MG63 (cell line): ENCODE results near the gene SLC12A7. TPM values are rescaled to one million over a fixed set of nuclear protein-coding genes. Genes with fewer than 3 reads are reported as not detected.
"Not testable (repeated sequence)": the region's sequence is repeated elsewhere in the genome, so short reads cannot be mapped to it uniquely, and the experiment has no call there.

Source experiments
- DNase-seq: peaks from one replicate; pipeline ENCODE4 v3.0.0-alpha.2; 2020
- H3K27me3 ChIP-seq: fragments of 250-450 bp; sonication (Bioruptor Pico); 2 replicates; pipeline ENCODE4 v1.5.1; 2020; ENCODE audit warnings: mild to moderate bottlenecking, moderate library complexity
- H3K36me3 ChIP-seq: fragments of 250-450 bp; sonication (Bioruptor Pico); 2 replicates; pipeline ENCODE4 v1.5.1; 2020; ENCODE audit warnings: mild to moderate bottlenecking, moderate library complexity
- H3K4me3 ChIP-seq: fragments of 250-450 bp; sonication (Bioruptor Pico); 2 replicates; pipeline ENCODE4 v1.5.1; 2020; ENCODE audit warnings: mild to moderate bottlenecking, moderate library complexity
- H3K9me3 ChIP-seq: fragments of 250-450 bp; sonication (Bioruptor Pico); 2 replicates; pipeline ENCODE4 v1.5.1; 2020; ENCODE audit warnings: mild to moderate bottlenecking, moderate library complexity
- total RNA-seq: library from RNA; depleted of rRNA; stranded (reverse); fragments of >200 nt; shearing (Covaris generic); gene quantifications from 2 replicates; pipeline ENCODE4 v1.2.3, GENCODE V29; 2014; ENCODE audit warnings: low replicate concordance; rRNA removed

The SLC12A7 gene
- 28.1 and 39.7 TPM in 2 replicates for total RNA-seq

DNA sequence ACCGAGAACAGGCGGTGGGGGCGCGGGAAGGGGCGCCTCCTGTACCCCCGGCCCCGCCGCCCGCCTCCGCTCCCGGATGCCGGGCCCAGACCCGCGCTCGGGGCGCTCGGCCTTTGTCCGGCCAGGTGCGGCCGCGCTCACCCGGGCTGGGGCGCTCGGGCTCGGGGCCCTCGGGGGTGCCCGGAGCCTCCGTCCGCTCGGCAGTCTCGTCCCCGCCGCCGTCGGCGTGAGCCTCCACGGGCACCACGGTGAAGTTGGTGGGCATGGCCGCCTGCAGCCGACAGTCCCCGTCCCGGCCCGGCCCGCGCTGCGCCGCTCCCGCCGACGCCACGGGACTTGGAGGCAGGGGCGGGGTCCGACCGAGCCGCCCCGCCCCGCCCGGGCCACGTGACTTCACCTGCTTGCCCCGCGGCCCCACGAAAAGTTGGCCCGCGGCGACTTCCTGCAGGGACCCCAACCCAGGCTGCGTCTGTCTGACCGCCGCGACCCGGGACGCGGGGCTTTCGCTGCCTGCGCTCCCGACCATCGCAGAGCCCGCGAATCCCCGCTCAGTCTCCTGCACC is at the start of gene SLC12A7:
SLC12A7 (minus strand) TSS at position 337 of the 563 bp plus-strand sequence; CDS start at position 265, 72 bp downstream.
- DNase-seq = peak; percentile 74
- peaks cover 31% of the 10 kb centered on the region for H3K36me3 ChIP-seq
- peak within 1 kb of the TSS; percentile 97 for H3K4me3 ChIP-seq
- H3K9me3 ChIP-seq = no peaks in the 10 kb centered on the region
- H3K27me3 ChIP-seq = no peaks in the 10 kb centered on the region

DNA sequence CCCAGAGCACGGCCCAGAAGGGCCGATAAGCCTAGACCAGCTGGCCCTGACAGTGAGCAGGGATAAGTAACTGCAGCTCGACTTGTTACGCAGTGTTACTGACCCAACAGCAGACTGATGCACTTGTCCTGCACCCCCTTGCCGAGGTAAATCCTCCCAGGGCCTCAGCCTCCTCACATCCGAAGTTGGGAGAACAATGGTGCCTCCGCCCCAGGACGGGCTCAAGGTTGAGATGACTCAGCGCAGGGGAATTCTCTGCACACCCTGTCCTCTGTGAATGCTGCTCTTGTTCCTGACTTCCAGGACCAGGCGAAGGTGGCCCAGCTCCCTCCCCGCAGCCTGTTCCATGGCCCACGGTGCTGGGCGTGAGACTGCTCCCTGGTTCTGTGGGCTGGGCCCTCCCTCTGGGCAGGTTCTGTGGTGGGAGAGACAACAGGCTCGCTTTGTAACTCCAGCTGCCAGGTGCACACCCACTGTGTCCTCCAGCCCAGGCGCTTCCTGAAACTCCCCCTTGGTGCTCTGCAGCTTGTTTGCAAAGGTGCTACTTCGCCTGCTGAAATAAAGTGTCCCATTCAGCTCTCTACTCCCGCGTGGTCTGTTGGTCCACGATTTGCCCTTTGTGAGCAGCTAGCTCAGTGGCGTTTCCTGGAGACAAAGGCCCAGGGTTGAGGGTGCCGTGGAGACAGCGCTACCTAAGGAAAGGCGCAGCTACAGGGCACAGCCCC is 49.4 kb upstream of the SLC12A7 start:
- H3K9me3 ChIP-seq = peaks cover 5% of the 10 kb centered on the region; the same call in 1 of the 2 replicates
- no peak overlapping the region for H3K4me3 ChIP-seq
- DNase-seq = no peak
- H3K27me3 ChIP-seq = peaks cover 14% of the 10 kb centered on the region
- H3K36me3 ChIP-seq = no peaks in the 10 kb centered on the region

DNA sequence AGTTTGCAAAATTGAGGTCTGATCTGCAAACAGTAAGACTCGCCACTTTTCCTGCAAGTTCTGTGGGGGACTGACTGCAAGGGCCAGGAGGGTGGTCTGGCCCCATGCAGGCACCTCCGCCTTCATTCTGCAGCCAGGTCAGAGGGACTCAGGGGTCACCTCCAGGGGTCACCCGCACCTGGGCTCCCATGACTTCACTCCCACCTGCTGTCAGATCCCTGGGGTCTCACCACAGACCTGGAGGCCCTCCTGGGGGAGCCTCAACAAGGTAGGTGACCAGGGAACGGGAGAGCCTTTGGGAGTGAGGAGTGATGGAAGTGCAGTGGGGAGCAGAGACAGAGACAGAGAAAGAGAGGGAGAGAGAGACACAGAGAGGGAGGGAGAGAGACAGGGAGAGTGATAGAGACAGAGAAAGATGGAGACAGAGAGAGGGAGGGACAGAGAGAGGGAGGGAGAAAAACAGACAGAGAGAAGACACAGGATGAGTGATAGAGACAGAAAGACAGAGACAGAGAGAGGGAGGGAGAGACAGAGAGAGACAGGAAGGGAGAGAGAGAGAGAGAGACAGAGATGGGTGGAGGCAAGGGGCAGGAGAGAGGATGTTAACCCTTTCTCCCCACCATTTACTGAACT is 48.0 kb upstream of the SLC12A7 start:
- Histone ChIP-seq H3K9me3 (peaks cover 5% of the 10 kb centered on the region; the same call in 1 of the 2 replicates), H3K36me3 (no peaks in the 10 kb centered on the region), H3K27me3 (peaks cover 23% of the 10 kb centered on the region), H3K4me3 (no peak overlapping the region)
- no peak for DNase-seq

DNA sequence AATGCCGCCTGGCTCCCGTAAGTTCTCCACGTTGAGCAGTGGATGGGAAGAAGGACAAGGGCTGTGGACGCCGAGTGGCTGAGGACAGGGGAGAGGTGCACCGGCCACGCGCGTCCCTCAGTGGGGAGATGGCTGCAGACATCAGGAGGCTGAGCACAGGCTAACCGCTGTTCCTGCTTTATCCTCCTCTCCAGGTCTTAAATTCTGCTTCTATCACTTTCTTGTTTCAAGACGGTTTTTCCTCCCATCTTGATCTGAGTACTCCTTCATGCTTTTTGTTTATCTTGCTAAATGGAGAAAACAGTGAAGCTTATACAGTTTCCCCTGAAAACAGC is 47.4 kb upstream of the SLC12A7 start:
- no peaks in the 10 kb centered on the region for H3K36me3 ChIP-seq
- peaks cover 5% of the 10 kb centered on the region; the same call in 1 of the 2 replicates for H3K9me3 ChIP-seq
- DNase-seq = no peak
- no peak overlapping the region for H3K4me3 ChIP-seq
- H3K27me3 ChIP-seq = peaks cover 28% of the 10 kb centered on the region

DNA sequence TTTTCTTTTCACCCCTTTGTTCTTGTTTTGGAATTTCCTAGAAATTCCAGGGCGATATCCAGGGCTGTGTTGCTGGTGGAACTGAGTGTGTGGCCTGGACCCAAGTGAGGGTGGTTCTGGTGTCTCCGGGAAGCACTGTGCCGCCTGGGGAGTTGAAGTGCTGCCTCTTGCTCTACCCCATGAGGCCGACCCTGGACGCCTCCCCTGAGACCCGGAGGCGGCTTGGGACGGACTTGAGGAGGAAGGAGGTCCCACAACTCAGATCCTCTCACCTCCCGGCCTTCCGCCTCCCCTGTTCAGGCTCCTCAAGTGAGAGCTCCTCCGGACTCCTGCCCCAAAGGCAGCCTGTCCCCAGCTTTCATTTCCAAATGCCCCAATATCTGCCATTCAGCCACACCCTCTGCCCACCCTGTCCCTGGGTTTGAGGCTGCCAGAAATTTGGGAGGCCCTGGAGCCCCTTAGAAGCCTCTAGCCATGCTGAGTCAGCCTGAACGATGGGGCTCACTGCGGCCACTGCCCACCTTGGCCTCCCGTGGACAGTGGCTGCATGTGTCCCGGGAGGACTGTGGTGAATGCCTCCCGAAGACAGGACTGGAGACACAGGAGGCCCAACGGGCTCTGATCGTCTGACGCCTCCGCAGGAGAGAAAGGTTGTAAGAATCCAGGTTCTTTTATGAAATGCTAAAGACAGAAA is 46.9 kb upstream of the SLC12A7 start:
- Histone ChIP-seq H3K9me3 (peaks cover 5% of the 10 kb centered on the region; the same call in 1 of the 2 replicates), H3K36me3 (no peaks in the 10 kb centered on the region), H3K4me3 (no peak overlapping the region), H3K27me3 (peaks cover 31% of the 10 kb centered on the region)
- no peak for DNase-seq

DNA sequence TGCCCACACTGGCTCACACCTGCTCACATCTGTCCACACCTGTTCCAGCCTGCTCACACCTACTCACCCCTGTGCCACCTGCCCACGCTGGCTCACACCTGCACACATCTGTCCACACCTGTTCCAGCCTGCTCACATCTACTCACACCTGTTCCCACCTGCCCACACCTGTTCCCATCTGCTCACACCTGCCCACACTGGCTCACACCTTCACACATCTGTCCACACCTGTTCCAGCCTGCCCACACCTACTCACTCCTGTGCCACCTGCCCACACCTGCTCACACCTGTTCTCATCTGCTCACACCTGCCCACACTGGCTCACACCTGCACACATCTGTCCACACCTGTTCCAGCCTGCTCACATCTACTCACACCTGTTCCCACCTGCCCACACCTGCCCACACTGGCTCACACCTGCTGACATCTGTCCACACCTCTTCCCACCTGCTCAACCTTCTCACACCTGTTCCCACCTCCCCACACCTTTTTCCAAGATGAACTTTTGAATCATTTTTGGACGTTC is 45.7 kb upstream of the SLC12A7 start:
- H3K9me3 ChIP-seq, H3K36me3 ChIP-seq, H3K4me3 ChIP-seq, DNase-seq: not testable (repeated sequence)
- peaks cover 36% of the 10 kb centered on the region for H3K27me3 ChIP-seq

DNA sequence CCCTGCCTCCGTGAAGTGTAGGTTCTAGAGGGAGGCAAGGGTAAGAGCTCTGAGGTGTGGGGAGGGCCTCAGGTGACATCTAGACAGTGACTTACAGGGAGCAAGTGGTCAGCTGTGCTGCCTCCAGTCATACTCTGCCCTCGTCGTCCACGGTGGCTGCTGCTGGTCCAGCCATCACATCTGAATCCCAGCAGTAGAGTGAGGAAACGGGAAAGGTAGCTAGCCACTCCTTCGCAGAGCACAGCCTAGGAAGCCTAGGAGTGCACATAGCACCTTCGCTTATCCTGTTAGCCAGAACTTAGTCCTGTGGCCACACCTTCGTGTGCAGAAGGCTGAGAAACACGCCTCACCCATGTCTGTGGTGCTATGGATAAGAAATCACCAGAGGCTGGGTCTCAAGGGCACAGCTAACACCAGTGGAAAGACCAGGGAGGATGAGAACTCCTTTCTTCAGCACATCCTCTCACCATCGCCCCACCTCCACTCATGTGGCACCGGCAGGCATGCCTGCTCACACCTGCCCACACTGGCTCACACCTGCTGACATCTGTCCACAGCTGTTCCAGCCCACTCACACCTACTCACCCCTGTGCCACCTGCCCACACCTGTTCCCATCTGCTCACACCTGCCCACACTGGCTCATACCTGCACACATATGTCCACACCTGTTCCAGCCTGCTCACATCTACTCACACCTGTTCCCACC is 45.0 kb upstream of the SLC12A7 start:
- peaks cover 5% of the 10 kb centered on the region; the same call in 1 of the 2 replicates for H3K9me3 ChIP-seq
- no peak overlapping the region for H3K4me3 ChIP-seq
- H3K36me3 ChIP-seq = no peaks in the 10 kb centered on the region
- no peak for DNase-seq
- peaks cover 36% of the 10 kb centered on the region for H3K27me3 ChIP-seq

DNA sequence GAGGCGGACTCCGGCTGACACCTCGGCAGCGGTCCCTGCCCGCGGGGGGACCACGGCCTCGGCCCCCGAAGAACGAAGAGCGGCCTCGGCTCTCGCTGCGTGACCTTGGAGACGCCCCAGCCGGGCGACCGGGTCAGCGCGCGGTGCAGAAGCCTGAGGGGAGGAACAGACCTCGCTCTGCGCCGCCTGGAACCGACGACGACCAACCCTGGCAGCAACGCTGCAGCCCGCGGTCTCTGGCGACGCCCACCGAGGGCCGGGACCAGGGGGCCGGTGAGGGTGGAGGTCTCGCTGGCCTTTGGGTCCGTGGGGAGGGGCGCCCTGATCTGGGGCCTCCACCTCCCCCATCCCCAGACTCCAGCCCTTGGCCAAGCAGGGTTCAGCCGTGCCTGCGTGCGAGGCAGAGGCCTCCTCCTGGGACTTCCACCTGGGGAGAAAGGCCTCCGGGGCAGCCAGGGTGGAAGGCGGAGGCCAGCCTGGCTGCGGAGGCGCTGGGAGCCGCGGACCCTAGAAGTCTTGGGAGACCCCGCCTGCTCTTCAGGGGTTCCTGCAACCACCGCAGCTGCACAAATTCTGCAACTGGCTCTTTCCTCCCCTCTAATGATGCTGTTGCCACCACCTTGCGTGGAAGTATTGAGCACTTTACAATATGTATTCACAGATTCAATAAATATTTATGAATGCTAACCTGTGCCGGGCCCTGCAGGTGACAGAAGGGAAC is 44.3 kb upstream of the SLC12A7 start:
- Histone ChIP-seq H3K36me3 (no peaks in the 10 kb centered on the region), H3K4me3 (no peak overlapping the region), H3K9me3 (peaks cover 5% of the 10 kb centered on the region; the same call in 1 of the 2 replicates), H3K27me3 (peaks cover 36% of the 10 kb centered on the region)
- no peak for DNase-seq

DNA sequence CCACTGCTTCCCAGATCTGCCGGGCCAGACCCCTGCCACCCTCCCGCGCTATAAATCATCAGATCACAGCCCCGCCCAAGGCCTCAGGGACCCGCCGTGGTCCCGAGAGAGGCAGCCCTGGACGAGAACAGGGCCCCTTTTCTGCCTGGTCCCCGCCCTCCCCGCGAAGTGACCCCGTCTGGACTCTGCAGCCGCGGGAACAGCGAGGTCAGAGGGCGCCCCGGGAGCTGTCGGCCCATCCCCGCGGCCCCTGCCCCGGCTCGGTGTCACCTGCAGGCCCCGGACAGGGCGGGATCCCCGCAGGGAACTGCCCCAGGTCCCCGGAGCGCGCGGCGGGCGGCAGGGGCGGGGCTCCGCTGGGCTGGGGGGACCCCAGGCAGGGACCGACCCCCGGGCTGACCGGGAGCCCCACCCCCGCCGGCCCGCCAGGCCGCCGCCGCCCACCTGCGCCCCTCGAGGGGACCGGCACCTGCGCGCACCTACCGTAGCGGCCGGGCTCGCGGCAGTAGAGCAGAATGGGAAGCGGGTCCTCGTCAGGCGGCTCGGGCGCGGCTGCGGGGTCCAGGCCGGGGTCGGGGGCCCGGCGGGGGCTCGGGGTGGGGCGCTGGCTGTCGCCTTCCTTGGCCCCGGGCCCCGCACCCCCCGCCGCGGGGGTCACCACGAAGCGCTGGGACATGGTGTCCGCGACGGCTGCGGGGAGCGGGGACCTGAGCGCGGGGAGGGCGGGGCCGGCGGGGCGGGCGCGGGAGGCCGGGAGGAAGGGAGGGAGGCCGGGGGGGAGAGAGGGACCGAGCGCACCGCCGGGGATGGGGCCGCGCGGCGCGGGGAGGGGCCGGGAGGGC is 43.5 kb upstream of the SLC12A7 start:
- Histone ChIP-seq H3K9me3 (peaks cover 5% of the 10 kb centered on the region; the same call in 1 of the 2 replicates), H3K4me3 (no peak overlapping the region), H3K27me3 (peaks cover 36% of the 10 kb centered on the region), H3K36me3 (no peaks in the 10 kb centered on the region)
- DNase-seq = no peak

DNA sequence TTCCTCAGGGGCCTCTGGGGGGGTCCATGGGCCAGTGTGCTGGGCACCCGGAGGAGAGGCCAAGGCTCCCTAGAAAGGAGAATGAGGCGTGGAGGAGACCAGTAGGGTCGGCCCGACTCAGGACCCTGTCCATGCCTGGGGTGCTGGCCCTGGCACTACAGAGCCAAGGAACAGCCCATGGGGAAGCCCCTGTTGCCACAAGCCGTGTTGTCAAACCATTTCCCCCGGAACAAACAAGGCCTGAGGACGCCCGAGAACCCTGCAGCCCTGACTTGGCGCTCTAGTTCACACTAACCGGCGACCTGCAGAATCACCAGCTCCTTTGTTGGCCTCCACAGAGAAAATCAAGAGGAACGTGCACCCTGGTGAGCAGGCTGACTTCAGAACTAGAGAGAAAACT is 41.6 kb upstream of the SLC12A7 start:
- peaks cover 5% of the 10 kb centered on the region; the same call in 1 of the 2 replicates for H3K9me3 ChIP-seq
- no peak for DNase-seq
- H3K27me3 ChIP-seq = peaks cover 28% of the 10 kb centered on the region
- no peak overlapping the region for H3K4me3 ChIP-seq
- H3K36me3 ChIP-seq = no peaks in the 10 kb centered on the region

DNA sequence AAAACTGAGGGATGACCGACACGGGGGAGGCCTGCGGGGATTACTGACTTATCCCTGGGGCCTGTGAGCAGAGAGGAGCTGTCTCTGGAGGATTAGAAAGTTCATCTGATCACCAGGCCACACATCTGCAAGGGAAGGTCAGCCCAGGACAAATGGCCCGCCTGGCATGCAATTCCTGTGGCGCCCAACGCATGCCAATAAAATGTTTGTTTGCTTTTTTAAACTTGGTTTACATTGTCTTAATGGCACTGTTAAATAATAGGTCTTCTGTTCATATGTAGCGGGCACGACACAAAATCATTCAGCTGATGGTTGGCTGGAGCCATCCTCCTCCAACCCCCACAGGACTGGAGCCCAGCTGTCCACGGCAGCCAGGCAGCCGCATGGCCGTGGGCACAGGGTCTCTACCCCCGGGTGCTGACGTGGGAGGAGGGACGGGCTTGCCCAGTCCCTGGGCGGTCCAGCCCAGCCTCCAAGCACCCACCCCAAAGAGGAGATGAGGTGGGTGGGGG is 41.0 kb upstream of the SLC12A7 start:
- H3K9me3 ChIP-seq = peaks cover 5% of the 10 kb centered on the region; the same call in 1 of the 2 replicates
- peaks cover 28% of the 10 kb centered on the region for H3K27me3 ChIP-seq
- DNase-seq = peak; percentile 33
- no peak overlapping the region for H3K4me3 ChIP-seq
- no peaks in the 10 kb centered on the region for H3K36me3 ChIP-seq

DNA sequence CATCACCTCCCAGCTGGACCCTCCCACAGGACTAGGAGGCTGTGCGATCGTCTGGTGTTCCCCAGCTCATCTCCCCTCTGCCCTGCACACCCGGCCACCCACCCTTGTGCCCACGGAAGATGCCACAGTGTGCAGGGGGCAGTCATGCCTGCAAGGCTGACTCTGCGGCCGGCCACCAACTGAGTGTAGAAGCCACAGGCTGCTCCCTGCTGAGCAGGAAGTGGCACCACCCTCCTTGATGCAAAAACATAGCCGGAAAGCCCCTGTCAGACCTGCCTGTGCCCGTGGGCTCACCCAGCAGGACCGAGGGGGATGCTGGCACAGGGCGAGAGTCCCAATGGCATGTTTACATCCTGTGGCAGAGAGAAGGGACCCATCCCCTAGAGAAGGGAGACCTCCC is 40.3 kb upstream of the SLC12A7 start:
- Histone ChIP-seq H3K36me3 (no peaks in the 10 kb centered on the region), H3K27me3 (peaks cover 28% of the 10 kb centered on the region), H3K4me3 (no peak overlapping the region), H3K9me3 (peaks cover 5% of the 10 kb centered on the region; the same call in 1 of the 2 replicates)
- DNase-seq = no peak

DNA sequence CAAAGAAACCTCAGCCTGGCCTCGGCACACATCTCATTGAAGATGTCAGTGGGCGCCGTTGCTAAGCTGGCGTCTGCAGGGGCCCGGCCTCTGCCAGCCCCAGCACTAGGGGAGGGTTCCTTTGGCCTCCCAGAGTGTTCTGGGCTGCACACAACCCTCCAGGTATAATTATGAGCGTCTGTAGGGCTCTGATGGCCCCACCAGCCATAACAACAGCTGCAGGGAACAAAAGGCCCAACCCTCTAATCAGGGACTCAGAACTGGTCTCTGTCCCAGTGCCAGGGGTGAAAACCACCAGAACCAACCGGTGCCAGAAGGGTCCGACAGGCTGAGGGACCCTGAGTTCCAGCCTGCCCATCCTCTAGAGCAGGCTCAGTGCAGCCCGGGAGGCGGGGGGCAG is 39.5 kb upstream of the SLC12A7 start:
- Histone ChIP-seq H3K9me3 (no peaks in the 10 kb centered on the region), H3K27me3 (peaks cover 23% of the 10 kb centered on the region), H3K36me3 (no peaks in the 10 kb centered on the region), H3K4me3 (no peak overlapping the region)
- DNase-seq = no peak

DNA sequence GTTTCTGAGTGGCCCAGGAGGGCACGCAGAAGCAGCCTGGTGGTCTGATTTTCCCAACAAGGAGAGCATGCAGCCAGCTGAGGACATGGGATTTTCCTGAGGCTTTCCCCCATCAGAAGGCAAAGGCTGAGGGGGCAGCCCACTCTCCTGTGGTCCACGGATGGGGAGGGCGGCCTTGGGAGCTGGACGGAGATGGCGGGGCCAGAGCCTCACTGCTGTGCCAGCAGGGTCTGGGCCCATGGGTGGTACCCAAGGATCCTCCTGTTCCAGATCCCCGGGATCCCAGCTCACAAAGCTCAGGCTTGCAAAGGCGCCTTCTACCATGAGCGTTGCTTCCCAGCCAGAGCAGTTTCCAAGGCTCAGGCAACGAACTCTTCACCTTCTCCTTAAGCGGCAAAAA is 39.0 kb upstream of the SLC12A7 start:
- H3K9me3 ChIP-seq = no peaks in the 10 kb centered on the region
- no peak overlapping the region for H3K4me3 ChIP-seq
- DNase-seq = no peak
- no peaks in the 10 kb centered on the region for H3K36me3 ChIP-seq
- peaks cover 18% of the 10 kb centered on the region for H3K27me3 ChIP-seq
